Body of pancreas (tissue), 4 donors: ENCODE results near the gene TARS1.

ENCODE experiments used
- POLR2A ChIP-seq, 3 donors: fragments of 450-650 bp; IDR thresholded peaks; one replicate each; pipeline ENCODE4 v1.6.1; 2016; ENCODE audit warnings: antibody characterized with exemption in 3 of 3, mild to moderate bottlenecking in 2 of 3
- TF ChIP-seq, protein P1 (sequence below), 7 experiments: fragments of 450-650 bp in 4 of 7; fragments of 200-600 bp in 3 of 7; sonication (generic) in 3 of 7; IDR thresholded peaks; one replicate each; pipeline ENCODE4 v1.5.1; 2016 to 2019; ENCODE audit warnings: antibody characterized with exemption in 7 of 7

DNA sequence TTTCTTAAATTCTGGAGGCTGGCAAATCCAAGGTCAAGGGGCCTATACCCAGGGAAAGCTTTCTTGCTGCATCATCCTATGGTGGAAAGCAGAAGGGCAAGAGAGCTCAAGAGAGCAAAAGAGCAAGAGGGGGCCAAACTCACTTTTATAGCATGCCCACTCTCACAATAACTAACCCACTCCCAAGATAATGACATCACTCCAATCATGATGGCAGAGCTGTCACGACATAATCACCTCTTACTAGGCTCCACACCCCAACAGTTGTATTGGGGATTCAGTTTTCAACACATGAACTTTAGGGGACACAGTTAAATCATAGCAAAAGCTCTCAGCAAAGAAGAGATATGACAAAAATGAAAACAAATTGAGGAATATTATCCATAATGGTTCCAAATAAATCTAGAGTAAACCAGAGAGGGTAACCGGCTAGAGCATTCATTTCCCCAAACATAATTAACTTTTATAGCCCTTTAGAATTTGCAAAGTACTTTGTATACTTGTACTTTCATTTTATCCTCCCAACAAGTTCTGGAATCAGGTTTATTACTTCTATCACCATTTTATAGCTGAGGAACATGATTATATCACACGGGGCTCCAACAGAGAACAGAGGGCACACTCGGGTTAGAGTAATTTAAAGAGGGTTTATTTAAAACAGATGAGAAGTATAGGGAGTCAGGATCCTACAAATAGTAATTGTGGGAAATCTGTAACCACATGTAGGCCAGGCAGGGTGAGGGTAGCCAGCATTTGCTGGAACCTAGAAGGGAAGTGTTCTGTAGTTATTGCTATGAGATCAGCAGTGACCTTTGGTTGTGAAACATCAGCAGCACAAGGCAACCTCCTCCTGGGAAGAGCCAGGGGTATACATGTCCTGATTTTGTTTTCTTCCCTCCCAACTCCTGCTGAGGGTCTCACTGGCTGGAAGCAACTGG lies 7.2 kb upstream of the TARS1 start:
- TF ChIP-seq, protein P1, sequence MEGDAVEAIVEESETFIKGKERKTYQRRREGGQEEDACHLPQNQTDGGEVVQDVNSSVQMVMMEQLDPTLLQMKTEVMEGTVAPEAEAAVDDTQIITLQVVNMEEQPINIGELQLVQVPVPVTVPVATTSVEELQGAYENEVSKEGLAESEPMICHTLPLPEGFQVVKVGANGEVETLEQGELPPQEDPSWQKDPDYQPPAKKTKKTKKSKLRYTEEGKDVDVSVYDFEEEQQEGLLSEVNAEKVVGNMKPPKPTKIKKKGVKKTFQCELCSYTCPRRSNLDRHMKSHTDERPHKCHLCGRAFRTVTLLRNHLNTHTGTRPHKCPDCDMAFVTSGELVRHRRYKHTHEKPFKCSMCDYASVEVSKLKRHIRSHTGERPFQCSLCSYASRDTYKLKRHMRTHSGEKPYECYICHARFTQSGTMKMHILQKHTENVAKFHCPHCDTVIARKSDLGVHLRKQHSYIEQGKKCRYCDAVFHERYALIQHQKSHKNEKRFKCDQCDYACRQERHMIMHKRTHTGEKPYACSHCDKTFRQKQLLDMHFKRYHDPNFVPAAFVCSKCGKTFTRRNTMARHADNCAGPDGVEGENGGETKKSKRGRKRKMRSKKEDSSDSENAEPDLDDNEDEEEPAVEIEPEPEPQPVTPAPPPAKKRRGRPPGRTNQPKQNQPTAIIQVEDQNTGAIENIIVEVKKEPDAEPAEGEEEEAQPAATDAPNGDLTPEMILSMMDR (IDR thresholded peaks at IDR 0.05) = no peak
- no peak for TF ChIP-seq POLR2A (IDR thresholded peaks at IDR 0.05)
